CMK (cell line): Measurements from ENCODE around the gene SERTAD1.

Experiments
- DNase-seq: peaks from one replicate; pipeline ENCODE4 v3.0.0-alpha.2; 2010; ENCODE audit warnings: low read depth

Gene SERTAD1

GRCh38 chr19:40376286-40376862, 49.4 kb downstream of the SERTAD1 start:
- no peak for DNase-seq

GRCh38 chr19:40374084-40374483, 51.7 kb downstream of the SERTAD1 start:
- no peak for DNase-seq

- DNase-seq: no peak
Observed at GRCh38 chr19:40371802-40372122, 54.0 kb downstream of the SERTAD1 start.
